Prostate gland (tissue), 2 donors: Measurements from ENCODE around the gene PLXNC1.

Experiments
- POLR2A ChIP-seq: fragments of 450-650 bp; IDR thresholded peaks from one replicate; pipeline ENCODE4 v1.6.1; 2016; ENCODE audit warnings: antibody characterized with exemption, mild to moderate bottlenecking
- POLR2AphosphoS5 ChIP-seq: sonication (generic); formaldehyde crosslinking; IDR thresholded peaks from one replicate; pipeline ENCODE4 v1.6.1; 2017; ENCODE audit warnings: antibody characterized with exemption
- TF ChIP-seq, protein P1 (sequence below), 4 experiments: fragments of 200-600 bp in 2 of 4; fragments of 450-650 bp in 2 of 4; sonication (generic) in 2 of 4; IDR thresholded peaks; 1 replicate in 3 of 4; 2 replicates in 1 of 4; pipeline ENCODE4 v1.5.1; 2016 to 2019; ENCODE audit warnings: antibody characterized with exemption in 4 of 4, mild to moderate bottlenecking in 2 of 4, moderate library complexity in 2 of 4

- TF ChIP-seq POLR2A (no peak), POLR2AphosphoS5 (no peak)
- TF ChIP-seq, protein P1, sequence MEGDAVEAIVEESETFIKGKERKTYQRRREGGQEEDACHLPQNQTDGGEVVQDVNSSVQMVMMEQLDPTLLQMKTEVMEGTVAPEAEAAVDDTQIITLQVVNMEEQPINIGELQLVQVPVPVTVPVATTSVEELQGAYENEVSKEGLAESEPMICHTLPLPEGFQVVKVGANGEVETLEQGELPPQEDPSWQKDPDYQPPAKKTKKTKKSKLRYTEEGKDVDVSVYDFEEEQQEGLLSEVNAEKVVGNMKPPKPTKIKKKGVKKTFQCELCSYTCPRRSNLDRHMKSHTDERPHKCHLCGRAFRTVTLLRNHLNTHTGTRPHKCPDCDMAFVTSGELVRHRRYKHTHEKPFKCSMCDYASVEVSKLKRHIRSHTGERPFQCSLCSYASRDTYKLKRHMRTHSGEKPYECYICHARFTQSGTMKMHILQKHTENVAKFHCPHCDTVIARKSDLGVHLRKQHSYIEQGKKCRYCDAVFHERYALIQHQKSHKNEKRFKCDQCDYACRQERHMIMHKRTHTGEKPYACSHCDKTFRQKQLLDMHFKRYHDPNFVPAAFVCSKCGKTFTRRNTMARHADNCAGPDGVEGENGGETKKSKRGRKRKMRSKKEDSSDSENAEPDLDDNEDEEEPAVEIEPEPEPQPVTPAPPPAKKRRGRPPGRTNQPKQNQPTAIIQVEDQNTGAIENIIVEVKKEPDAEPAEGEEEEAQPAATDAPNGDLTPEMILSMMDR (IDR thresholded peaks at IDR 0.05): no peak
Observed at GRCh38 chr12:94273272-94273671, 124.9 kb downstream of the PLXNC1 start.
